Measurements from ENCODE around the gene PRSS12.

- TF ChIP-seq CTCF (IDR thresholded peaks at IDR 0.05; ENCODE audit: low read depth, low read length) (no peak), POLR2A (IDR thresholded peaks at IDR 0.05; ENCODE audit: extremely low read depth, insufficient read length) (no peak)
Observed at GRCh38 chr4:118296729-118297128, 56.1 kb downstream of the PRSS12 start.

Data from NB4 (cell line).